Gastroesophageal sphincter (tissue), 4 donors: ENCODE data around the gene L3HYPDH. TPM values are rescaled to one million over a fixed set of nuclear protein-coding genes. Genes with fewer than 3 reads are reported as not detected.
A peak's percentile ranks its signal among the peaks of the same experiment; 100 is the strongest.

Experiments used
- ATAC-seq: fragments of 150-250 bp; one replicate; pipeline ENCODE4 v1.9.1; 2016; ENCODE audit warnings: mild to moderate bottlenecking, moderate library complexity
- H3K27ac ChIP-seq, 4 donors: fragments of 200-600 bp; sonication (generic) in 3 of 4; 1 replicate in 3 of 4; 2 replicates in 1 of 4; pipeline ENCODE4 v1.5.1; 2016 to 2019
- H3K27me3 ChIP-seq: fragments of 200-600 bp; sonication (generic); one replicate; pipeline ENCODE4 v1.5.1; 2019
- H3K36me3 ChIP-seq, 2 donors: fragments of 200-600 bp; sonication (generic); one replicate each; pipeline ENCODE4 v1.5.1; 2019; ENCODE audit warnings: control low read depth in 1 of 2
- H3K4me1 ChIP-seq, 3 donors: fragments of 200-600 bp; sonication (generic); 1 replicate in 2 of 3; 2 replicates in 1 of 3; pipeline ENCODE4 v1.5.1; 2016 to 2019; ENCODE audit warnings: control low read depth in 2 of 3
- H3K4me3 ChIP-seq, 2 donors: fragments of 200-600 bp; sonication (generic); one replicate each; pipeline ENCODE4 v1.5.1; 2019; ENCODE audit warnings: mild to moderate bottlenecking in 1 of 2, moderate library complexity in 1 of 2
- H3K9me3 ChIP-seq, 3 donors: fragments of 200-600 bp; sonication (generic); one replicate each; pipeline ENCODE4 v1.5.1; 2017 to 2019; ENCODE audit warnings: control low read depth in 2 of 3
- EP300 ChIP-seq: sonication (generic); formaldehyde crosslinking; IDR thresholded peaks from one replicate; pipeline ENCODE4 v1.6.1; 2017; ENCODE audit warnings: antibody characterized with exemption, mild to moderate bottlenecking
- POLR2A ChIP-seq, 2 donors: fragments of 450-650 bp; IDR thresholded peaks; one replicate each; pipeline ENCODE4 v1.6.1; 2017; ENCODE audit warnings: antibody characterized with exemption in 2 of 2, mild to moderate bottlenecking in 2 of 2, moderate library complexity in 1 of 2
- POLR2AphosphoS5 ChIP-seq: sonication (generic); formaldehyde crosslinking; IDR thresholded peaks from one replicate; pipeline ENCODE4 v1.6.1; 2017; ENCODE audit warnings: antibody characterized with exemption
- WGBS, 2 donors: methylation state at CpG; one replicate each; pipeline ENCODE4 v1.1.5; 2018; ENCODE audit warnings: low coverage in 1 of 2; 5-methylcytosine and 5-hydroxymethylcytosine counted together
- total RNA-seq, 4 donors: library from RNA; depleted of rRNA; stranded (reverse); fragments of >200 nt; gene quantifications; one replicate each; pipeline ENCODE4 v1.1.0, GENCODE V29; 2016
- TF ChIP-seq, protein P1 (sequence below), 4 experiments: fragments of 200-600 bp in 2 of 4; fragments of 450-650 bp in 2 of 4; sonication (generic) in 1 of 4; IDR thresholded peaks; one replicate each; pipeline ENCODE4 v1.5.1; 2017 to 2019; ENCODE audit warnings: antibody characterized with exemption in 4 of 4, mild to moderate bottlenecking in 2 of 4, moderate library complexity in 2 of 4

Gene L3HYPDH
- total RNA-seq: 10 to 100 TPM; 24.5 to 37.7 (median 33.3) TPM

DNA sequence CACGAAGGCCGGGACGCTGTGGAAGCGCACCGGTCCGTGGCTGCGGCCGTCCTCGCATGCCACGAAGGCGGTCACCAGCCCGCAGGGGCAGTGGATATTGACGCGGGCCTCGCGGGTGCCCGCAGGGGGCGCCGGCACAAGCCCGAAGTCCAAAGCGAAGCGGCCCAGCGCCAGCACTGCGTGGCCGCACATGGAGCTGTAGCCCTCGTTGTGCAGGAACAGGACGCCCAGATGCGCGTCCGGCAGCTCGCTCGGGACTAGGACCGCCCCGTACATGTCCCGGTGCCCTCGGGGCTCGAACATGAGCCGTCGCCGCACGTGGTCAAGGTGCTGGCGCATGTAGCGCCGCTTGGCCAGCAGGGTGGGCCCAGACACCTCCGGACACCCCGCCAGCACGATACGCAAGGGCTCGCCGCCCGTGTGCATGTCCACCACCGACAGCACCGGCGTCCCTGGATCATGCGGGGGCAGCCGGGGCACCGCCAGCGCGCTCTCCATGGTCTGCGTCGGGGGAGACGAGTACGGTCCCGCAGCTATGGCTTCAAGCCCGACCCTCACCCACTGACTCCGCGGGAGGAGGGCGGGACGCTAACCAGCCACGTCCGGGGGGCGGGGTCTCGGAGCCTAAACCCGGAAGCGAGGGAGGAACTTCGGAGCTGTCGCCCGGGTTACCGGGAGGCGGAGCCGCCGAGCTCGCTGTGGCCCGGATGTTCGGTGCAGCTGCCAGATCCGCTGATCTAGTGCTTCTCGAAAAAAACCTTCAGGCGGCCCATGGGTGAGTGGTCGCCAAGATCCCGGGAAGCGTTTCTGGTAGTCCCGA lies at the start of gene L3HYPDH, which contains the start of gene JKAMP:
TSS of gene L3HYPDH (minus strand) at position 590 of the 820 bp plus-strand sequence. CDS start at position 498, 92 bp downstream.
TSS of gene JKAMP (plus strand) at position 699 of the 820 bp plus-strand sequence. CDS start at position 772, 73 bp downstream.
- no CpG with 5 or more reads among the region's 92 CpGs for WGBS, 2 donors
- H3K4me1 ChIP-seq: peaks cover 0 to 78% (median 35%) of the 10 kb centered on the region in 3 donors

DNA sequence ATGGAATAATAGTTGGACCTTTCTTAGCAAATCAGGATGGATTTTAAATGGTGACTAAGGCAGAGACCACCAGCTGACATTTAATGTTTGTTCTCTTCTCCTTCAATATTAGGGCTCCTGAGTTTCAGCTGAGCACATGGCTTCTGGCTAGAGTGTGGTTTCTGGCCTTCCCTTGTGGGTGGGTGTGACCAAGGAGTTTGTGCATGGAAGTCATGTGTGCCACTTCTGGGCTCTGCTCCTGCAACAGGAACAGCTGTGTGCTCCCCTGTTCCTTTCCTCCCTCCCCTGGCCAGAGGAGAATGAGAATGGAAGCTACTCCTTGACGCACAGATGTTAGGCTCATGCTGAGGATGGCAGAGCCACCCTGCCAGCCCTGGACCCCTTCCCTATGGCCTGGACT lies 48.2 kb upstream of the L3HYPDH start:
- Histone ChIP-seq H3K36me3 (no peaks in the 10 kb centered on the region), H3K9me3 (peaks cover 0 to 7% (median 0%) of the 10 kb centered on the region in 3 donors), H3K4me3 (no peak overlapping the region), H3K27ac (no peak overlapping the region), H3K27me3 (peaks cover 5% of the 10 kb centered on the region), H3K4me1 (no peaks in the 10 kb centered on the region)
- WGBS, 2 donors: 80 to 100% methylated on average over 1 of the region's 1 CpG
- no peak for ATAC-seq
- TF ChIP-seq POLR2AphosphoS5: no peak
- TF ChIP-seq, protein P1, sequence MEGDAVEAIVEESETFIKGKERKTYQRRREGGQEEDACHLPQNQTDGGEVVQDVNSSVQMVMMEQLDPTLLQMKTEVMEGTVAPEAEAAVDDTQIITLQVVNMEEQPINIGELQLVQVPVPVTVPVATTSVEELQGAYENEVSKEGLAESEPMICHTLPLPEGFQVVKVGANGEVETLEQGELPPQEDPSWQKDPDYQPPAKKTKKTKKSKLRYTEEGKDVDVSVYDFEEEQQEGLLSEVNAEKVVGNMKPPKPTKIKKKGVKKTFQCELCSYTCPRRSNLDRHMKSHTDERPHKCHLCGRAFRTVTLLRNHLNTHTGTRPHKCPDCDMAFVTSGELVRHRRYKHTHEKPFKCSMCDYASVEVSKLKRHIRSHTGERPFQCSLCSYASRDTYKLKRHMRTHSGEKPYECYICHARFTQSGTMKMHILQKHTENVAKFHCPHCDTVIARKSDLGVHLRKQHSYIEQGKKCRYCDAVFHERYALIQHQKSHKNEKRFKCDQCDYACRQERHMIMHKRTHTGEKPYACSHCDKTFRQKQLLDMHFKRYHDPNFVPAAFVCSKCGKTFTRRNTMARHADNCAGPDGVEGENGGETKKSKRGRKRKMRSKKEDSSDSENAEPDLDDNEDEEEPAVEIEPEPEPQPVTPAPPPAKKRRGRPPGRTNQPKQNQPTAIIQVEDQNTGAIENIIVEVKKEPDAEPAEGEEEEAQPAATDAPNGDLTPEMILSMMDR (IDR thresholded peaks at IDR 0.05): no peak

More for the DNA sequence above, at the start of gene L3HYPDH, which contains the start of gene JKAMP:
- Histone ChIP-seq H3K27ac (peak within 1 kb of the TSS; percentile 87 to 96 (median 94)), H3K27me3 (no peaks in the 10 kb centered on the region), H3K4me3 (peak within 1 kb of the TSS; percentile 62 to 83), H3K36me3 (peaks cover 0 to 16% of the 10 kb centered on the region in 2 donors), H3K9me3 (no peaks in the 10 kb centered on the region)
- ATAC-seq: peak; percentile 95
- TF ChIP-seq POLR2AphosphoS5: peak; percentile 90
- peak; percentile 74 to 77 for TF ChIP-seq POLR2A (IDR thresholded peaks at IDR 0.05)
- TF ChIP-seq EP300: no peak
- TF ChIP-seq, protein P1 (IDR thresholded peaks at IDR 0.05): peak; percentile 16 to 83 (median 55)

DNA sequence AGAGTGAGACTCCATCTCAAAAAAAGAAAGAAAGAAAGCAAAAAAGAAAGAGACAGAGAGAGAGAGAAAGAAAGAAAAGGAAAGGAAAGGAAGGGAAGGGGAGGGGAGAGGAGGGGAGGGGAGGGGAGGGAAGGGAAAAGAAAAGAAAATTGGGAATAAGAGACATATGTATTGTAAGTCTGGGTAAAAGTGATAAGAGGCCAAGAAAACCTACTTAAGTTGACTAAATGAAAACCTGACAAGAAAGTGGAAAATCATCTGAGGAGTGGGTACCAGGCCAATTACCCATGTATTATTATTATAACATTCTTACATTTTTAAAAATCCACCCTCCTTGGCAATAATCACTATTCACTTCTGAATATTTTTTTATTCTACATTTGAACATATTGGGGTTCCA lies 46.1 kb upstream of the L3HYPDH start:
- no peak for TF ChIP-seq POLR2A (IDR thresholded peaks at IDR 0.05)
- TF ChIP-seq, protein P1 (IDR thresholded peaks at IDR 0.05): no peak
- TF ChIP-seq EP300: no peak
- no peak for TF ChIP-seq POLR2AphosphoS5
- H3K36me3 ChIP-seq: no peaks in the 10 kb centered on the region

DNA sequence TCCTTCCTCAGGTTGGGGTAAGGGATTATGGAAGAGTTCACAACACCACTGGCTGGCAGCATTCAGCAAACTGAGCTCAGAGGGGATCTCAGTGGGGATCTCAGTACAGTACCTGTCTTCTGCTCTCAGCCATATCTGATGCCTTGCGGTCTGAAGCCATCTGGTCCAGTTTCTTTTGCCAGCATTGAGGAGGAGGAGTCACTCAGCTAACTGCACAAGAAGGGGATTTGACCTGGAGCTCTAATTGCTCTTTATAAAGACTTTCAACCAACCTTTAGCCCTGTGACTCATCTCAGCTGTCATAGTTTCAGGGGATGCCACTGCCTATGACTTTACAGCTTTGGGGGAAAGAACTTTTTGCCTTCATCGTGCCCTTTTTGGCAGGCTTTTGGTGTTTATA lies 45.0 kb upstream of the L3HYPDH start:
- Histone ChIP-seq H3K36me3 (no peaks in the 10 kb centered on the region), H3K9me3 (peaks cover 0 to 7% (median 0%) of the 10 kb centered on the region in 3 donors), H3K27ac (no peak overlapping the region), H3K27me3 (peaks cover 5% of the 10 kb centered on the region), H3K4me1 (no peaks in the 10 kb centered on the region), H3K4me3 (no peak overlapping the region)
- TF ChIP-seq POLR2A (IDR thresholded peaks at IDR 0.05) (no peak), EP300 (no peak), POLR2AphosphoS5 (no peak)
- TF ChIP-seq, protein P1 (IDR thresholded peaks at IDR 0.05): no peak
- no peak for ATAC-seq
- WGBS, 2 donors: 44 to 72% methylated on average over 1 to 2 of the region's 2 CpGs

More for the DNA sequence above, 46.1 kb upstream of the L3HYPDH start:
- peaks cover 0 to 7% (median 0%) of the 10 kb centered on the region in 3 donors for H3K9me3 ChIP-seq
- no peak for ATAC-seq
- H3K27me3 ChIP-seq: peaks cover 5% of the 10 kb centered on the region
- no peak overlapping the region for H3K4me3 ChIP-seq
- H3K4me1 ChIP-seq: no peaks in the 10 kb centered on the region
- no peak overlapping the region for H3K27ac ChIP-seq

DNA sequence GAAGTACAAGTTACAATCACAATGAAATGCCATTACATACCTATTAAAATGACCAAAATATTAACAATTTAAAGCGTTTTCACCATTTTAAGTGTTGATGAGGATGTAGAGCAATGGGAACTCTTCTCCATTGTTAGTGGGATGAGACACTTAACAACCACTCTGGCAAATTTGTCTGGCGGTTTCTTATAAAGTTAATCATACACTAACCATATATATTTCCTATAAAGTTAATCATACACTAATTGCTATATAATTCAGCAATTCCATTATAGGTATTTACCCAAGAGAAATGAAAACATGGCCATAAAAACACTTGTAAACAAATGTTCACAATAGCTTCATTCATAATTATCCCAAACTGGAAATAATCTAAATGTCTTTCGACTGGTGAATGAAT lies 36.0 kb upstream of the L3HYPDH start:
- ATAC-seq: no peak
- 87 to 94% methylated on average over 3 of the region's 3 CpGs for WGBS, 2 donors
- no peaks in the 10 kb centered on the region for H3K27me3 ChIP-seq
- H3K27ac ChIP-seq: no peak overlapping the region
- H3K4me1 ChIP-seq: no peaks in the 10 kb centered on the region
- TF ChIP-seq, protein P1 (IDR thresholded peaks at IDR 0.05): no peak
- TF ChIP-seq EP300: no peak
- no peak for TF ChIP-seq POLR2A (IDR thresholded peaks at IDR 0.05)
- TF ChIP-seq POLR2AphosphoS5: no peak
- no peak overlapping the region for H3K4me3 ChIP-seq
- H3K9me3 ChIP-seq: no peaks in the 10 kb centered on the region
- H3K36me3 ChIP-seq: no peaks in the 10 kb centered on the region
